DND-41 (cell line): ENCODE data around the gene PYGM.

ENCODE experiments used
- CTCF ChIP-seq: IDR thresholded peaks from 2 replicates; pipeline ENCODE4 v1.5.1; 2012; ENCODE audit warnings: borderline replicate concordance, low read length, moderate library complexity, mild to moderate bottlenecking; ENCODE audit not compliant: poor library complexity, severe bottlenecking; ENCODE audit errors: extremely low read depth
- EZH2 ChIP-seq: IDR thresholded peaks from 3 replicates; pipeline ENCODE4 v1.6.1; 2012; ENCODE audit warnings: borderline replicate concordance, low read depth, mild to moderate bottlenecking, moderate library complexity, low read length, inconsistent platforms; ENCODE audit not compliant: severe bottlenecking

- TF ChIP-seq CTCF (no peak), EZH2 (no peak)
Observed at GRCh38 chr11:64718084-64718779, 41.5 kb downstream of the PYGM start.
